Left ventricle myocardium inferior (tissue), 1 donor: ENCODE measurements around the gene OPALIN. TPM values are rescaled to one million over a fixed set of nuclear protein-coding genes. Genes with fewer than 3 reads are reported as not detected.

Experiments
- DNase-seq: peaks from one replicate; pipeline ENCODE4 v3.0.0-alpha.2; 2020
- H3K27ac ChIP-seq: fragments of 200-600 bp; replicated peaks from 2 replicates; pipeline ENCODE4 v1.8.0; 2021
- H3K27me3 ChIP-seq: fragments of 200-600 bp; 2 replicates; pipeline ENCODE4 v1.8.0; 2021; ENCODE audit warnings: low read depth
- H3K36me3 ChIP-seq: fragments of 200-600 bp; 2 replicates; pipeline ENCODE4 v1.8.0; 2021
- H3K4me1 ChIP-seq: fragments of 200-600 bp; 2 replicates; pipeline ENCODE4 v1.8.0; 2021
- H3K4me3 ChIP-seq: fragments of 200-600 bp; 2 replicates; pipeline ENCODE4 v1.8.0; 2021; ENCODE audit warnings: mild to moderate bottlenecking, moderate library complexity
- H3K9me3 ChIP-seq: fragments of 200-600 bp; replicated peaks from 2 replicates; pipeline ENCODE4 v1.8.0; 2021
- intact Hi-C: fragments of 100-400 bp; cut with micrococcal nuclease; formaldehyde crosslinking; loops from one replicate; pipeline ENCODE4 v1.11.0; 2022
- total RNA-seq: library from RNA; stranded (reverse); fragmentation: NEBNext Ultra II Directional; extraction: Animal tissue kit (Norgen Biotek cat#: 25700); gene quantifications from one replicate; pipeline ENCODE4 v1.2.1, GENCODE V29; 2021
- TF ChIP-seq, protein P1 (sequence below): fragments of 200-600 bp; IDR thresholded peaks from 2 replicates; pipeline ENCODE4 v1.8.0; 2021; ENCODE audit warnings: antibody characterized with exemption, mild to moderate bottlenecking, borderline replicate concordance
- donor health status: DM: no; HTN: yes; CAD: no; lungs with severe emphysema.

OPALIN gene
- total RNA-seq, 1 donor from 2014 or later = not detected

- TF ChIP-seq, protein P1, sequence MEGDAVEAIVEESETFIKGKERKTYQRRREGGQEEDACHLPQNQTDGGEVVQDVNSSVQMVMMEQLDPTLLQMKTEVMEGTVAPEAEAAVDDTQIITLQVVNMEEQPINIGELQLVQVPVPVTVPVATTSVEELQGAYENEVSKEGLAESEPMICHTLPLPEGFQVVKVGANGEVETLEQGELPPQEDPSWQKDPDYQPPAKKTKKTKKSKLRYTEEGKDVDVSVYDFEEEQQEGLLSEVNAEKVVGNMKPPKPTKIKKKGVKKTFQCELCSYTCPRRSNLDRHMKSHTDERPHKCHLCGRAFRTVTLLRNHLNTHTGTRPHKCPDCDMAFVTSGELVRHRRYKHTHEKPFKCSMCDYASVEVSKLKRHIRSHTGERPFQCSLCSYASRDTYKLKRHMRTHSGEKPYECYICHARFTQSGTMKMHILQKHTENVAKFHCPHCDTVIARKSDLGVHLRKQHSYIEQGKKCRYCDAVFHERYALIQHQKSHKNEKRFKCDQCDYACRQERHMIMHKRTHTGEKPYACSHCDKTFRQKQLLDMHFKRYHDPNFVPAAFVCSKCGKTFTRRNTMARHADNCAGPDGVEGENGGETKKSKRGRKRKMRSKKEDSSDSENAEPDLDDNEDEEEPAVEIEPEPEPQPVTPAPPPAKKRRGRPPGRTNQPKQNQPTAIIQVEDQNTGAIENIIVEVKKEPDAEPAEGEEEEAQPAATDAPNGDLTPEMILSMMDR = no peak
- H3K27ac ChIP-seq = peak overlapping the region; percentile 60
- no peak for DNase-seq
Measured at GRCh38 chr10:96378741-96379140, 19.9 kb upstream of the OPALIN start.

GRCh38 chr10:96377816-96378294 is 19.1 kb upstream of the OPALIN start:
- no peaks in the 10 kb centered on the region for H3K27me3 ChIP-seq
- H3K9me3 ChIP-seq = no peaks in the 10 kb centered on the region
- peak overlapping the region; percentile 60 for H3K27ac ChIP-seq
- peaks cover 40% of the 10 kb centered on the region for H3K4me1 ChIP-seq
- no peak overlapping the region for H3K4me3 ChIP-seq
- TF ChIP-seq, protein P1 = no peak
- intact Hi-C loops = no loop called here
- H3K36me3 ChIP-seq = no peaks in the 10 kb centered on the region
- DNase-seq = peak; percentile 69

More at GRCh38 chr10:96378741-96379140, 19.9 kb upstream of the OPALIN start:
- H3K4me1 ChIP-seq = peaks cover 40% of the 10 kb centered on the region
- no peaks in the 10 kb centered on the region for H3K9me3 ChIP-seq
- intact Hi-C loops = no loop called here
- H3K4me3 ChIP-seq = no peak overlapping the region
- H3K27me3 ChIP-seq = no peaks in the 10 kb centered on the region
- H3K36me3 ChIP-seq = no peaks in the 10 kb centered on the region

- Histone ChIP-seq H3K4me1 (peaks cover 40% of the 10 kb centered on the region), H3K4me3 (no peak overlapping the region), H3K9me3 (no peaks in the 10 kb centered on the region), H3K36me3 (no peaks in the 10 kb centered on the region), H3K27me3 (no peaks in the 10 kb centered on the region), H3K27ac (no peak overlapping the region)
- DNase-seq = no peak
- intact Hi-C loops = no loop called here
- TF ChIP-seq, protein P1 = no peak
Measured at GRCh38 chr10:96376483-96376882, 17.7 kb upstream of the OPALIN start.

DNA sequence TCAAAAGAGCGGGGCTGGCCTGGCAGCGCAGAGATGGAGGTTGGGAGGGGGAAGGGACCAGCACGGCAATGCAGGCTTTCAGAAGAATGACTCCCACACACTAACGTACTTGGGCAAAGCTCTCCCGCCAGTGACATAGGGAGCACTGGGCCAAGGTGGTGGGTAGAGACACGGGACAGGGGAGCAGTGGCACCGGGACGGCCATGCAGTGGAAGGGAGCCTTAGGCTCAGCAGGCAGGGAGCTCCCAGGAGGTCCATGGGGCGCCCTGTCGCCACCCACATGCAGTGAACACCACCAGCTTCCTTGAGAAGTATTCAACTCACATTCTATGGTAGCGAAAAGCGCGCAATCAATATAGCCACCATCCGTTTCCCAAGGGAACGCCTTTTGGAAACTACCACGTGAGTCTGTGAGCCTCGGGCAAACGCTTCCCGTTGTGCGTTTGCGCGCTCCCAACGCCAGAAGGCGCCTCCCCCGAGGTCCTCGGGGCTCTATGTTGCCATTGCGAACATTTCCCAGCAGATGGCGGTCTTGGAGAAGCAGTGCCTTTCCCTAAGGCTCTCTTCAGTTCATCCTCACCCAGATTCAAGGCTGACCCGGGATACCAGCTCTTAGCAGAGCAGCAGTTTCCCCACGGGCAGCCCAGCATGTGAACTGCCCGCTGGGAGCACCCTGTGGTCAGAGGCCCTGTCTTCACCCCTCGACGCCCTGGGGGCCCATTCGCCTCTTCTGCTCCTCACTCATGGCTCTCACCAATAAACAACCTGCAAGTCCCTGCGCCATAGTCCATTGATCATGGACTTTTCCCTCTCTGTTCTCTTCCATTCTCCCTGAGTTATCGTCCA is 16.4 kb upstream of the OPALIN start:
- TF ChIP-seq, protein P1 = peak; percentile 98
- Histone ChIP-seq H3K27me3 (no peaks in the 10 kb centered on the region), H3K9me3 (no peaks in the 10 kb centered on the region), H3K4me1 (peaks cover 40% of the 10 kb centered on the region), H3K36me3 (no peaks in the 10 kb centered on the region), H3K27ac (peak overlapping the region; percentile 63), H3K4me3 (peak overlapping the region; percentile 65)
- peak; percentile 87 for DNase-seq
- intact Hi-C loops = no loop called here

DNA sequence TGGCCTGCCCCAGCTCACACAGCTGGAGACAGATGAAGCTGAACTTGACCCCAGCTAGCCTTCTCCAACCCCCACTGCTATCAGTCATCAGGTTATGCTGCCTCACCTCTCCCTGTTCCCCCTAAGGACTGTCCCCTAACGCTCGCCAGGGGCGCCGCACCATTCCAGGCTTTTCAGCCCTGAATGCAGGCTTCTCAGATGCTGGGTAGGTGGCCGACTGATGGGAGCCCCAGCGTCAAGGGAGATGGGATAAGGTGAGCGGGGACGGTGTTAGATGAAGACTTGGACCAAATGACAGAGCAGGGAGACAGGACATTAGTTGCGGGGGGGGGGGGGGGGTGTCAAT is 15.8 kb upstream of the OPALIN start:
- no peak overlapping the region for H3K27ac ChIP-seq
- no peaks in the 10 kb centered on the region for H3K27me3 ChIP-seq
- TF ChIP-seq, protein P1 = no peak
- peak overlapping the region; percentile 65 for H3K4me3 ChIP-seq
- no peaks in the 10 kb centered on the region for H3K9me3 ChIP-seq
- no peaks in the 10 kb centered on the region for H3K36me3 ChIP-seq
- H3K4me1 ChIP-seq = peaks cover 40% of the 10 kb centered on the region
- DNase-seq = no peak
- intact Hi-C loops = no loop called here
